Breast epithelium (tissue), 3 donors: Measurements from ENCODE around the gene PRR9.

Experiments
- POLR2AphosphoS5 ChIP-seq, 3 donors: sonication (generic); formaldehyde crosslinking; IDR thresholded peaks; one replicate each; pipeline ENCODE4 v1.6.1; 2017; ENCODE audit warnings: antibody characterized with exemption in 3 of 3
- TF ChIP-seq, protein P1 (sequence below), 3 donors: fragments of 450-650 bp; IDR thresholded peaks; one replicate each; pipeline ENCODE4 v1.5.1; 2016 to 2017; ENCODE audit warnings: antibody characterized with exemption in 3 of 3, mild to moderate bottlenecking in 3 of 3, moderate library complexity in 3 of 3

DNA sequence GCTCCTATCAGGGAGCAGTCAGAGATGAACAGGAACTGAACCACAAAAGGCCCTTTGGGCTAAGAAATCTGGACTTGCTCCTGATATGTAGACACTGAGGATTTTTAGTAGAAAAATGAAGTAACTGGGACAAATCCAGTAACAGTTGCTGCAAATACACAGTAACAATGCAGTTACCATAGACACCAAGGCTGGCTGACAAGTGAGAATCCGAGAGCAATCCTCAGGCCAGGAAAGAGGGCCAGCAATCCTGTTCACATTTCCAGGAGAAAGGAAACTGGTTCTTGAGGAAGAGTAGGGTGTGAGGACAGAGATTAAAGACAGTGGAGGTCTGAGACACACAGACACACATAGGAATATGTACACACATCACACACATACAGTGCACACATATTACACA, 32.8 kb downstream of the PRR9 start:
- TF ChIP-seq POLR2AphosphoS5 (IDR thresholded peaks at IDR 0.05): no peak
- TF ChIP-seq, protein P1, sequence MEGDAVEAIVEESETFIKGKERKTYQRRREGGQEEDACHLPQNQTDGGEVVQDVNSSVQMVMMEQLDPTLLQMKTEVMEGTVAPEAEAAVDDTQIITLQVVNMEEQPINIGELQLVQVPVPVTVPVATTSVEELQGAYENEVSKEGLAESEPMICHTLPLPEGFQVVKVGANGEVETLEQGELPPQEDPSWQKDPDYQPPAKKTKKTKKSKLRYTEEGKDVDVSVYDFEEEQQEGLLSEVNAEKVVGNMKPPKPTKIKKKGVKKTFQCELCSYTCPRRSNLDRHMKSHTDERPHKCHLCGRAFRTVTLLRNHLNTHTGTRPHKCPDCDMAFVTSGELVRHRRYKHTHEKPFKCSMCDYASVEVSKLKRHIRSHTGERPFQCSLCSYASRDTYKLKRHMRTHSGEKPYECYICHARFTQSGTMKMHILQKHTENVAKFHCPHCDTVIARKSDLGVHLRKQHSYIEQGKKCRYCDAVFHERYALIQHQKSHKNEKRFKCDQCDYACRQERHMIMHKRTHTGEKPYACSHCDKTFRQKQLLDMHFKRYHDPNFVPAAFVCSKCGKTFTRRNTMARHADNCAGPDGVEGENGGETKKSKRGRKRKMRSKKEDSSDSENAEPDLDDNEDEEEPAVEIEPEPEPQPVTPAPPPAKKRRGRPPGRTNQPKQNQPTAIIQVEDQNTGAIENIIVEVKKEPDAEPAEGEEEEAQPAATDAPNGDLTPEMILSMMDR (IDR thresholded peaks at IDR 0.05): no peak
